ENCODE results near the gene NDUFB6.

- TF ChIP-seq CTCF (IDR thresholded peaks at IDR 0.05) (no peak), POLR2A (IDR thresholded peaks at IDR 0.05) (no peak)
Observed at GRCh38 chr9:32543047-32543446, 29.9 kb downstream of the NDUFB6 start.

All from Peyer's patch (tissue), 4 donors.